Measurements from ENCODE around the gene PEF1.
"Not testable (repeated sequence)": the region's sequence is repeated elsewhere in the genome, so short reads cannot be mapped to it uniquely, and the experiment has no call there.

PEF1 gene

GRCh38 chr1:31602081-31602480 lies 42.6 kb downstream of the PEF1 start:
- DNase-seq: no peak

DNA sequence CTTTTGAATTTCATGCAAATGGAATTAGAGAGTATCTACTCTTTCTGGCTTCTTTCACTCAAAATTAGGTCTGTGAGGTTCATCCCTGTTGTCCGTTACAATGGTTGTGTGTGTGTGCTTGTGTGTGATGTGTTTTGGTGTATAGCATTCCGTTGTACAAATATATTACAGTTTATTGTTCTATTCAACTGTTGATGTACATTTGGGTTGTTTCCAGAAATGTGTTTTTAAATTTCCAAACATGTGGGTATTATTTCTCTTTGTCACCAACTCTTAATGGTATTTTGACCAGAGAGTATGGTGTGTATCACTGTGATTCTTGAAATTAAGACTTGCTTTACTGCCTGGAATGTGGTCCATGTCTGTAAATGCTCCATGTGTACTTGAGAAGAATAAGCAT lies 44.0 kb downstream of the PEF1 start:
- DNase-seq: no peak

- DNase-seq: no peak
Observed at GRCh38 chr1:31598980-31599379, 45.7 kb downstream of the PEF1 start.

GRCh38 chr1:31596737-31597097 lies 48.0 kb downstream of the PEF1 start:
- no peak for DNase-seq

GRCh38 chr1:31595836-31596736 lies 48.6 kb downstream of the PEF1 start:
- DNase-seq: no peak

- DNase-seq: peak; percentile 42
Observed at GRCh38 chr1:31593770-31594632, 50.7 kb downstream of the PEF1 start.

GRCh38 chr1:31593136-31593665 lies 51.5 kb downstream of the PEF1 start:
- DNase-seq: no peak

- no peak for DNase-seq
Observed at GRCh38 chr1:31592132-31592531, 52.5 kb downstream of the PEF1 start.

GRCh38 chr1:31591425-31592093 lies 53.1 kb downstream of the PEF1 start:
- DNase-seq: no peak

DNA sequence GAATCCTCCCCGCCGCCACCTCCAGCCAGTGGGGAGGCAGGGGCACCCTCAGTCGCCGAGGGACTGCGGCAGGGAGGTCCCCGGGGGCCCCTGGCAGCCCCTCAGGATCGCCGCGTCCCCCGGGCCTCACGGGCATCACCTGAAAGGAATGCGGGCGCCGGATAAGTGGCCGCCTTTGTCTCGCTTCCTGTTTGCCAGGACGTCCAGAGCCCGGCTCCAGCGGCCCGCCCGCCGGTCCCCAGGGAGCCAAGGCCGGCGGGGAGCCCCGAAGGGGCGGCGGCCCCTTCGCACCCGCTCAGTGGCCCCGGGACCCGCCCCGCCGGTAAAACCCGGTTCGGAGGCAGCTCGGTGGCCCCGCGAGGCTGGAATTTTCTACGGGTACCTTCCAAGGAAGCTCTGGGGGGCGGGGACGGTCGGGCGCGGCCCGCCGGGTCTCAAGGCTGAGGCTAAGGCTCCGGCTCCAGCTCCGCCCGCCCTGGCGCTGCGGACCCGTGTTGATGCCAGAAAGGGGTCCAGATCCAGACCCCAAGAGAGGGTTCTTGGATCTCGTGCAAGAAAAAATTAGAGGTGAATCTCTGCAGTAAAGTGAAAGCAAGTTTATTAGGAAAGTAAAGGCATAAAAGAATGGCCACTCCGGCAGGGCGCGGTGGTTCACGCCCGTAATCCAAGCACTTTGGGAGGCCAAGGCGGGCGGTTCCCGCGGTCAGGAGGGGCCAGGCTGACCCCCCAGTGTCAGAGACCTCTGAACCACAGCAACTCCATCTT lies 55.7 kb downstream of the PEF1 start:
- DNase-seq: no peak

DNA sequence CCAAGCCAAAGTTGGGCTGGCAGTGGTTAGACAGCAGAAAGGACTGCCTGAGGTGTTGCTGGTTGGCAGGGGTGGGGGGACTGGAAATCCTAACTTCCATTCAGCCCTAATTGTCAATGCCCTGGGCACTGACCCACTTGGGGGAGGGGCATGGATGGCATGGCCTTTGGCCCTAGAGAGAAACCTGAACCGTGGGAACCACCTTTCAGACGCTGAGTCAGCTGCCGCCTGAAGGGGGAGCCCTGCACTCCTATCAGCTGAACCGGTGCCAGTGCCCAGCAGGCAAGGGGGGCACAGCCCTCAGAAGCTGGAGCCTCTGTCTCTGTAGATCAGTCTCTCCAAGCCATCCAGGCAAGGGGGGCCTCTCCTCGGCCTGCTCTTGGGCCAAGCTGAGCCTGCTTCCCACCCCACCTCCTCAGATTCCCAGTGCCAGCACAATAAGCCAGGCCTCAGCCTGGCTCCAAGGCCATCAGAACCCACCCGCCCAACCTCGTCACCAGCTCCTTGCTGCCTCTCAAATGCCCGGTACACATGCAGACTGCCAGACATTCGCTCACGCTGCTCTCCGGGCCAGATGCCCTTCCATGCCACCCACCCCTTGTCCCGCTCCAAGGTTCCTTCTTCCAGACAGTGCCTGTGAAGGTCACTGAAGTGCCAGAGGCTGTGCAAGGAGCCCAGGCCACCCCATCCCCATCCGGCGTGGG lies 56.8 kb downstream of the PEF1 start:
- DNase-seq: peak; percentile 24

- DNase-seq: not testable (repeated sequence)
Observed at GRCh38 chr1:31587328-31587699, 57.4 kb downstream of the PEF1 start.

DNA sequence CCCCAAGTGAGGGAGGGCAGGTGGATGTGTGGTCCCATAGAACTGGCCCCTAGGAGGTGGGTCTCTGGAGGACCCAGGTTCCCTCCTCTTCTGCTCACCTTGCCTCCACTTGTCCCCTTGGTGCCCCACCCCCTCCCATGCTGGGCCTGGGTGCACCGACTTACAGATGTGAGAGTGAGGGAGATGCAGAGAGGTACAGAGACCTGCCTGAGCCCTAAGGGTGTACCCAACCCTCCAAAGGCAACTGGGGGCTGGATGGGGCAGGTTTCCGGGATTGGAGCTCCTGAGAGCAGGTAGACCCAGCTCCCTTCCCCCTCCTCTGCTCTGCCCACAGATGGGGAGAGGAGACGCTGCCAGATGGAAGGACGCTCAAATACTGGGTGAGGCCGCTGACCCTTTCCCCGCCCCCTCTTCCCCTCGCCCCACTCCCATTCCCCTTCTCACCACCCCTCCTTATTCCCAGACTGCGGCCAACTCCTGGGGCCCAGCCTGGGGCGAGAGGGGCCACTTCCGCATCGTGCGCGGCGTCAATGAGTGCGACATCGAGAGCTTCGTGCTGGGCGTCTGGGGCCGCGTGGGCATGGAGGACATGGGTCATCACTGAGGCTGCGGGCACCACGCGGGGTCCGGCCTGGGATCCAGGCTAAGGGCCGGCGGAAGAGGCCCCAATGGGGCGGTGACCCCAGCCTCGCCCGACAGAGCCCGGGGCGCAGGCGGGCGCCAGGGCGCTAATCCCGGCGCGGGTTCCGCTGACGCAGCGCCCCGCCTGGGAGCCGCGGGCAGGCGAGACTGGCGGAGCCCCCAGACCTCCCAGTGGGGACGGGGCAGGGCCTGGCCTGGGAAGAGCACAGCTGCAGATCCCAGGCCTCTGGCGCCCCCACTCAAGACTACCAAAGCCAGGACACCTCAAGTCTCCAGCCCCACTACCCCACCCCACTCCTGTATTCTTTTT lies 58.0 kb downstream of the PEF1 start:
- DNase-seq: no peak

DNA sequence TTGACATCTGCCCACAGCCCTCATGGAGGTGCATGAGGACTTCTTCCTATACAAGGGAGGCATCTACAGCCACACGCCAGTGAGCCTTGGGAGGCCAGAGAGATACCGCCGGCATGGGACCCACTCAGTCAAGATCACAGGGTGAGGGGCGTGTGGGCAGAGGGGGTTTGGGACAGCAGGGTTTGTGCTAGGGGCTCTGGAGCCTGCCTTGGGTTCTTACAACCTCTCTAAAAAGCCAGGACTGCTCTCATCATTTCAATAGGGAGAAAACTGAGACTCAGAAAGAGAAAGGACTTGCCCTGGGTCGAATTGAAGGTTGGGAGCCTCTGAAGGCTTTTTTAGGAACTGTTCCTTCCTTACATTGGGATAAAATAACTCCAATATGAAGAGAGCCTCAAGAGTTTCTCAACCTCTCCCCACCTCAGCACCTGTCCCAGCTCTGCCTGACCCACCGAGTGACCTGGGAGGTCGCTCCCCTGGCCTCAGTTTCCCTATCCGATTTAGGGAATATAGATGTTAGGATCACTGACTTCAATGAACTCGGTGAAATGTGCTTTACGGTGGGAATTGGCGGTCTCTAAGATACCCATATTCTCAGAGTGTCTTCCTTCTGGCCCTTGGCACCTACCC lies 58.8 kb downstream of the PEF1 start:
- DNase-seq: no peak

DNA sequence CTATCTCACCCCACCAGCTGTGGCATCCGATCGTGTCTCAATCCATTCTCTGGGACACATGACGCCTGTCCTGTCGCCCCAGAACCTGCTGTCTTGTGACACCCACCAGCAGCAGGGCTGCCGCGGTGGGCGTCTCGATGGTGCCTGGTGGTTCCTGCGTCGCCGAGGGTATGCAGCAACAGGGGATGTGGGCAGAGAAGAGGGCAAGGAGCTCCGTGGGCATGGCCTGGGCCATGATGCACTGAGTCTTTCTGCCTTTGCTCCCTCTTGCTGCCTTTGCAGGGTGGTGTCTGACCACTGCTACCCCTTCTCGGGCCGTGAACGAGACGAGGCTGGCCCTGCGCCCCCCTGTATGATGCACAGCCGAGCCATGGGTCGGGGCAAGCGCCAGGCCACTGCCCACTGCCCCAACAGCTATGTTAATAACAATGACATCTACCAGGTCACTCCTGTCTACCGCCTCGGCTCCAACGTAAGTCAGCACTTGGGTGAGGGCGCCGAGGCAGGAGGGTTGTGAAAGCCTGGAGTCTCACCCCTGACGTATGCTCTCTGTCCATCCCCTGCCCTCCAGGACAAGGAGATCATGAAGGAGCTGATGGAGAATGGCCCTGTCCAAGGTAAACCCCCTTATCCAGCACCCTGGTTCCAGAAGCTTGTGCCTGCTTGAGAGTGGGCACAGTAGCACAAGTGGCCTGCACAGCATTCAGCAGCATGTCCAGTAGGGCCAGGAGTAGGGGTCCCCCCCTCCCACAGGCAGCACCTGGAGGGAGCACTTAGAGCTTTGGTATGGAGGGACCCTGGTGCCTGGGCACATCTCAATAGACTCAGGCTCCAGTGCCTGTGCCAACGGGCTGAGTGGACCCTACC lies 59.6 kb downstream of the PEF1 start:
- no peak for DNase-seq

DNA sequence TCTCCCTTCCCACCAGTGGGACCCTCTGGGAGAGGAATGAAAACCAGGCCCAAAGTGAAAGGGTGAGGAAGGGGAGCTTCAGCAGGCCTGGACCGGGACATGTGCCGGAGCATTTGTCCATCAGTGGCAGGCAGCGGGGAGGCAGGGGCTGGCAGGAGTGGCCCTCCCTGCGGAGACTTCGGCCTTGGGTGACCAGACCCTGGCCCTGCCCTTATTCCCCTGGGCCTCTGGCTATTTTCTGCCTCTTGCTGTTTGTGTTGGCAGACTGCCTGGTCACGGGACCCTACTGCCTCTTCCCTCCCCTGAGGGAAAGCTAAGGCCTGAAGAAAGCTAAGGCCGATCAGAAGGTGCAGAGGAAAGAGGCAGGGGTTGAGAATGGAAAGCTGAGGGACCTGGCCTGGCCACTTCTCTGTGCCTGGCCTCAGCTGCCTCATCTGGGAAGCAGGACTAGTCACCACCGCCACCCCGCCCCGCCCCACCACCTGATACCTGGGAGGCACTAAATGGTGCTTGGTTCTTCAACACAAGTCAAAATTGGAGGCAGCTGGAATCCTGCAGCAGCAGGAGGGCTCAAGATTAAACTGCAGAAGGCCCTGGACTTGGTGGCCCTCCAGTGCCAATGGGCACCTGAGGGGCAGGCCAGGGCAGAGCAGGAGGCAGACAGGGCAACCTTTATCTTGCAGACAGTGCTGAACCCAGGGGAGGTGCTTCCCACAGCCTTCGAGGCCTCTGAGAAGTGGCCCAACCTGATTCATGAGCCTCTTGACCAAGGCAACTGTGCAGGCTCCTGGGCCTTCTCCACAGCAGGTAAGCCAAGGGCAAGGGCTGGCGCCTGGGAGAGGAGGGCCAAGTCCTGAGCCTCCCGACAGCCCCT lies 60.4 kb downstream of the PEF1 start:
- no peak for DNase-seq

- DNase-seq: no peak
Observed at GRCh38 chr1:31583082-31583994, 61.3 kb downstream of the PEF1 start.

All from CD4-positive, alpha-beta T cell treated with Interleukin-4 for 4 hours (primary cell).